ENCODE data around the gene FIG4. TPM values are rescaled to one million over a fixed set of nuclear protein-coding genes. Genes with fewer than 3 reads are reported as not detected.

The FIG4 gene
- polyA plus RNA-seq, 3 donors: 27.2 to 65.3 (median 53.7) TPM

DNA sequence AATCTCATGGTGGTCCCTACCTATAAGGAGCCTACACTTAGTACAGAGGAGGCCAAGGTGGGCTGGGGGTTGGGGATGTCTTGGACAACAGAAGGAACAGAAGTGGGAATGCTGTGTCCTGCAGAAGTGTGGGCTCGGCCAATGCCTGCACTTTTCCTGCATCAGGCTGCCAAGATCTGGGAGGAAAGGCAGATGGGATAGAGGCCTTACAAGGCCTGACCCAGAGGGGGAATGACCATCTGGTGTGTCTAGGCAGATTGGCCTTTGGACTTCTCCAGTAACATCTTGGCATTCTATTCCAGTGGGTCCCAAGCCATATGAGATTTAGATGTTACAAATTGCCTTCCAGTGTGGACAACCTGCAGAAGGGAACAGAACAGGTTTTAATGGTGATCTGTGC is 162.3 kb downstream of the FIG4 start:
- Mint-ChIP-seq H3K36me3 (no peaks in the 10 kb centered on the region), H3K4me3 (no peak overlapping the region), H3K27me3 (ENCODE audit: low read depth in 3 of 3) (no peaks in the 10 kb centered on the region), H3K9me3 (peaks cover 0 to 8% (median 2%) of the 10 kb centered on the region in 7 donors), H3K4me1 (peaks cover 6% of the 10 kb centered on the region), H3K27ac (no peak overlapping the region)
- intact Hi-C loops (cut with micrococcal nuclease): no loop called here
- Histone ChIP-seq H3K27me3 (ENCODE audit: control insufficient read depth in 2 of 2, insufficient read depth in 2 of 2, low read length in 2 of 2) (no peaks in the 10 kb centered on the region), H3K9me3 (replicated peaks in 1 of 2; ENCODE audit: control insufficient read depth in 1 of 2, insufficient read depth in 1 of 2, low read length in 2 of 2) (no peaks in the 10 kb centered on the region), H2AFZ (ENCODE audit: insufficient read depth, low read depth, low read length, poor library complexity, severe bottlenecking) (no peak overlapping the region), H3K36me3 (replicated peaks in 1 of 2; ENCODE audit: control insufficient read depth in 1 of 2, insufficient read depth in 2 of 2, low read length in 2 of 2) (no peaks in the 10 kb centered on the region), H3K27ac (ENCODE audit: low read depth in 1 of 2, low read length in 2 of 2) (no peak overlapping the region), H3K9ac (ENCODE audit: insufficient read depth, low read length, poor library complexity, severe bottlenecking) (no peak overlapping the region), H3K4me2 (replicated peaks; ENCODE audit: extremely low read depth, low read length, poor library complexity, severe bottlenecking) (no peak overlapping the region), H4K20me1 (ENCODE audit: insufficient read depth, low read length) (no peaks in the 10 kb centered on the region), H3K79me2 (ENCODE audit: insufficient read depth, low read length) (no peaks in the 10 kb centered on the region), H3K4me3 (replicated peaks in 1 of 3; ENCODE audit: low read depth in 2 of 3, low read length in 3 of 3) (no peak overlapping the region), H3K4me1 (ENCODE audit: control insufficient read depth in 1 of 2, insufficient read depth in 2 of 2, low read length in 2 of 2) (no peaks in the 10 kb centered on the region)
- DNase-seq: no peak
- TF ChIP-seq, protein P1, sequence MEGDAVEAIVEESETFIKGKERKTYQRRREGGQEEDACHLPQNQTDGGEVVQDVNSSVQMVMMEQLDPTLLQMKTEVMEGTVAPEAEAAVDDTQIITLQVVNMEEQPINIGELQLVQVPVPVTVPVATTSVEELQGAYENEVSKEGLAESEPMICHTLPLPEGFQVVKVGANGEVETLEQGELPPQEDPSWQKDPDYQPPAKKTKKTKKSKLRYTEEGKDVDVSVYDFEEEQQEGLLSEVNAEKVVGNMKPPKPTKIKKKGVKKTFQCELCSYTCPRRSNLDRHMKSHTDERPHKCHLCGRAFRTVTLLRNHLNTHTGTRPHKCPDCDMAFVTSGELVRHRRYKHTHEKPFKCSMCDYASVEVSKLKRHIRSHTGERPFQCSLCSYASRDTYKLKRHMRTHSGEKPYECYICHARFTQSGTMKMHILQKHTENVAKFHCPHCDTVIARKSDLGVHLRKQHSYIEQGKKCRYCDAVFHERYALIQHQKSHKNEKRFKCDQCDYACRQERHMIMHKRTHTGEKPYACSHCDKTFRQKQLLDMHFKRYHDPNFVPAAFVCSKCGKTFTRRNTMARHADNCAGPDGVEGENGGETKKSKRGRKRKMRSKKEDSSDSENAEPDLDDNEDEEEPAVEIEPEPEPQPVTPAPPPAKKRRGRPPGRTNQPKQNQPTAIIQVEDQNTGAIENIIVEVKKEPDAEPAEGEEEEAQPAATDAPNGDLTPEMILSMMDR (IDR thresholded peaks at IDR 0.05): no peak
- 100% methylated on average over 1 of the region's 1 CpG for WGBS (ENCODE audit: insufficient coverage)

DNA sequence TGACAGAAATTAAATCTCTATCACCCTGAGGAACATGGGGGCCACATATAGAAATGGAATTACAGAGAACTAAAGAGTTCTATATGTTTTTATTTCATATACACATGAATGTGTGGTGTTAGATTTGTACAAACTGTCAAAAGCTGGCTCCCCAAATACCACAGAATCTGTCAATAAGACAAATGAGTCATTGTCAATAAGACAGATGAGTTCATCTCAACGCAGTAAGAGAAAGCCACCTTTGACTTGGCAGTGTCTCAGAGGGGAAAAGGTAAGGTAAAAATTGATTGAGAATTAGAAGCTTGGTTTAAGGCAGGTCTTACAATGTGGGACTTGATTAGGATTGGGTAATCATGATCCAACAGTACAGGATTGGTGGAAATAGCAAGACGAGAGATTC is 162.9 kb downstream of the FIG4 start:
- Mint-ChIP-seq H3K27me3 (ENCODE audit: low read depth in 3 of 3) (no peaks in the 10 kb centered on the region), H3K27ac (no peak overlapping the region), H3K9me3 (peaks cover 0 to 5% (median 0%) of the 10 kb centered on the region in 7 donors), H3K4me1 (peaks cover 6% of the 10 kb centered on the region), H3K4me3 (no peak overlapping the region), H3K36me3 (no peaks in the 10 kb centered on the region)
- WGBS (ENCODE audit: insufficient coverage): 90% methylated on average over 2 of the region's 2 CpGs
- no peaks in the 10 kb centered on the region for H3K9me3 ChIP-seq (replicated peaks in 1 of 2; ENCODE audit: control insufficient read depth in 1 of 2, insufficient read depth in 1 of 2, low read length in 2 of 2)
- no peak overlapping the region for H3K9ac ChIP-seq (ENCODE audit: insufficient read depth, low read length, poor library complexity, severe bottlenecking)
- TF ChIP-seq, protein P1 (IDR thresholded peaks at IDR 0.05): no peak
- no peaks in the 10 kb centered on the region for H3K79me2 ChIP-seq (ENCODE audit: insufficient read depth, low read length)
- no peaks in the 10 kb centered on the region for H3K4me1 ChIP-seq (ENCODE audit: control insufficient read depth in 1 of 2, insufficient read depth in 2 of 2, low read length in 2 of 2)
- intact Hi-C loops (cut with micrococcal nuclease): no loop called here
- H4K20me1 ChIP-seq (ENCODE audit: insufficient read depth, low read length): no peaks in the 10 kb centered on the region
- no peak for DNase-seq
- H3K27me3 ChIP-seq (ENCODE audit: control insufficient read depth in 2 of 2, insufficient read depth in 2 of 2, low read length in 2 of 2): no peaks in the 10 kb centered on the region
- H3K27ac ChIP-seq (ENCODE audit: low read depth in 1 of 2, low read length in 2 of 2): no peak overlapping the region
- H2AFZ ChIP-seq (ENCODE audit: insufficient read depth, low read depth, low read length, poor library complexity, severe bottlenecking): no peak overlapping the region
- no peaks in the 10 kb centered on the region for H3K36me3 ChIP-seq (replicated peaks in 1 of 2; ENCODE audit: control insufficient read depth in 1 of 2, insufficient read depth in 2 of 2, low read length in 2 of 2)
- H3K4me2 ChIP-seq (replicated peaks; ENCODE audit: extremely low read depth, low read length, poor library complexity, severe bottlenecking): no peak overlapping the region
- H3K4me3 ChIP-seq (replicated peaks in 1 of 3; ENCODE audit: low read depth in 2 of 3, low read length in 3 of 3): no peak overlapping the region
